Liver (tissue), 3 donors: ENCODE results near the gene CRHR2.

ENCODE experiments used
- ATF3 ChIP-seq: IDR thresholded peaks from 2 replicates; pipeline ENCODE4 v1.6.1; 2016; ENCODE audit warnings: antibody characterized with exemption
- CTCF ChIP-seq: fragments of 150-350 bp; IDR thresholded peaks from 2 replicates; pipeline ENCODE4 v1.5.1; 2017; ENCODE audit warnings: improper control_type of control experiment, low read depth, low read length; ENCODE audit not compliant: missing input control
- GABPA ChIP-seq, 2 donors: IDR thresholded peaks in 1 of 2; conservative IDR thresholded peaks in 1 of 2; 2 replicates each; pipeline ENCODE4 v1.6.1; 2016; ENCODE audit warnings: antibody characterized with exemption in 2 of 2, mild to moderate bottlenecking in 1 of 2, moderate library complexity in 1 of 2
- HNF4A ChIP-seq, 2 donors: conservative IDR thresholded peaks; 2 replicates each; pipeline ENCODE4 v1.6.1; 2016; ENCODE audit warnings: antibody characterized with exemption in 2 of 2, mild to moderate bottlenecking in 2 of 2
- JUND ChIP-seq, 2 donors: IDR thresholded peaks; 2 replicates each; pipeline ENCODE4 v1.6.1; 2016; ENCODE audit warnings: antibody characterized with exemption in 2 of 2
- MAX ChIP-seq: IDR thresholded peaks from 2 replicates; pipeline ENCODE4 v1.6.1; 2016; ENCODE audit warnings: antibody characterized with exemption
- RAD21 ChIP-seq, 2 donors: IDR thresholded peaks; 2 replicates each; pipeline ENCODE4 v1.6.1; 2016; ENCODE audit warnings: antibody characterized with exemption in 2 of 2, mild to moderate bottlenecking in 2 of 2
- TAF1 ChIP-seq: conservative IDR thresholded peaks from 2 replicates; pipeline ENCODE4 v1.6.1; 2016; ENCODE audit warnings: antibody characterized with exemption, mild to moderate bottlenecking
- YY1 ChIP-seq: IDR thresholded peaks from 2 replicates; pipeline ENCODE4 v1.6.1; 2016; ENCODE audit warnings: antibody characterized with exemption, mild to moderate bottlenecking
- donor health status: healthy.
- donor health status: healthy.

- TF ChIP-seq JUND (IDR thresholded peaks at IDR 0.05): no peak
- no peak for TF ChIP-seq CTCF
- TF ChIP-seq YY1: no peak
- no peak for TF ChIP-seq ATF3
- no peak for TF ChIP-seq GABPA (IDR thresholded peaks at IDR 0.05 in 1 of 2, conservative IDR thresholded peaks at IDR 0.05 in 1 of 2)
- TF ChIP-seq MAX: no peak
- TF ChIP-seq HNF4A (conservative IDR thresholded peaks at IDR 0.05): no peak
- no peak for TF ChIP-seq RAD21 (IDR thresholded peaks at IDR 0.05)
- TF ChIP-seq TAF1: no peak
These were observed 21.7 kb downstream of the CRHR2 start for GRCh38 chr7:30660331-30661255.
